Hepatocyte (in vitro differentiated cells): ENCODE measurements around the gene HOXA5. TPM values are rescaled to one million over a fixed set of nuclear protein-coding genes. Genes with fewer than 3 reads are reported as not detected.
A peak's percentile ranks its signal among the peaks of the same experiment; 100 is the strongest.

ENCODE experiments used
- DNase-seq: peaks from one replicate; pipeline ENCODE4 v3.0.0-alpha.2; 2016; ENCODE audit warnings: low spot score
- H2AFZ ChIP-seq: fragments of 200-600 bp; sonication (generic); 2 replicates; pipeline ENCODE4 v1.6.0; 2016; ENCODE audit warnings: antibody characterized with exemption, mild to moderate bottlenecking
- H3K27ac ChIP-seq: fragments of 200-600 bp; sonication (generic); 2 replicates; pipeline ENCODE4 v1.5.1; 2016; ENCODE audit warnings: mild to moderate bottlenecking
- H3K27me3 ChIP-seq: fragments of 200-600 bp; sonication (generic); 2 replicates; pipeline ENCODE4 v1.6.1; 2016
- H3K36me3 ChIP-seq: fragments of 200-600 bp; sonication (generic); replicated peaks from 2 replicates; pipeline ENCODE4 v1.5.1; 2016; ENCODE audit warnings: low read depth; ENCODE audit not compliant: insufficient read depth
- H3K4me1 ChIP-seq: fragments of 200-600 bp; sonication (generic); 2 replicates; pipeline ENCODE4 v1.5.1; 2016; ENCODE audit warnings: mild to moderate bottlenecking, moderate library complexity; ENCODE audit not compliant: insufficient read depth
- H3K4me2 ChIP-seq: fragments of 200-600 bp; sonication (generic); 2 replicates; pipeline ENCODE4 v1.6.0; 2016
- H3K4me3 ChIP-seq: fragments of 200-600 bp; sonication (generic); 2 replicates; pipeline ENCODE4 v1.5.1; 2016; ENCODE audit warnings: mild to moderate bottlenecking
- H3K79me2 ChIP-seq: fragments of 200-600 bp; sonication (generic); 2 replicates; pipeline ENCODE4 v1.6.0; 2017; ENCODE audit warnings: mild to moderate bottlenecking
- H3K9me2 ChIP-seq: fragments of 200-600 bp; sonication (generic); replicated peaks from 2 replicates; pipeline ENCODE4 v1.6.0; 2017; ENCODE audit warnings: mild to moderate bottlenecking; ENCODE audit not compliant: insufficient read depth
- H3K9me3 ChIP-seq: fragments of 200-600 bp; sonication (generic); 2 replicates; pipeline ENCODE4 v1.5.1; 2016; ENCODE audit warnings: low read depth, mild to moderate bottlenecking
- H4K20me1 ChIP-seq: fragments of 200-600 bp; sonication (generic); 2 replicates; pipeline ENCODE4 v1.6.0; 2016; ENCODE audit warnings: mild to moderate bottlenecking; ENCODE audit not compliant: insufficient read depth, poor library complexity, severe bottlenecking
- CTCF ChIP-seq: fragments of 200-600 bp; sonication (generic); IDR thresholded peaks from 2 replicates; pipeline ENCODE4 v1.5.1; 2016; ENCODE audit warnings: antibody characterized with exemption, mild to moderate bottlenecking; ENCODE audit not compliant: poor library complexity
- EZH2 ChIP-seq: fragments of 200-600 bp; sonication (generic); IDR thresholded peaks from 2 replicates; pipeline ENCODE4 v1.6.1; 2016; ENCODE audit warnings: antibody characterized with exemption, mild to moderate bottlenecking, borderline replicate concordance
- EZH2phosphoT487 ChIP-seq: fragments of 200-600 bp; sonication (generic); IDR thresholded peaks from one replicate; pipeline ENCODE4 v1.6.1; 2018; ENCODE audit warnings: antibody characterized with exemption, mild to moderate bottlenecking, low read depth, moderate library complexity; ENCODE audit not compliant: unreplicated experiment, severe bottlenecking
- WGBS: methylation state at CpG from one replicate; pipeline ENCODE4 v1.1.6; 2016; ENCODE audit warnings: low lambda C conversion rate; ENCODE audit errors: missing lambda C conversion rate; 5-methylcytosine and 5-hydroxymethylcytosine counted together
- polyA plus RNA-seq: library from polyadenylated mRNA; unstranded; fragments of >200 nt; fragmentation: Nextera tagmentation; extraction: Ambion mirVana; gene quantifications from 2 replicates; pipeline ENCODE4 v1.2.1, GENCODE V29; 2016
- total RNA-seq: library from RNA; depleted of rRNA; stranded (reverse); fragments of >200 nt; gene quantifications from 2 replicates; pipeline ENCODE4 v1.2.3, GENCODE V29; 2014

Gene HOXA5
- total and polyA plus RNA-seq, 2 experiments from 2014 or later, result 0.70 to 0.92 TPM

- no peaks in the 10 kb centered on the region for H3K36me3 ChIP-seq
- H3K9me3 ChIP-seq, result no peaks in the 10 kb centered on the region
- H3K79me2 ChIP-seq, result no peaks in the 10 kb centered on the region
- no peaks in the 10 kb centered on the region for H4K20me1 ChIP-seq
- H3K4me1 ChIP-seq, result peaks cover 19% of the 10 kb centered on the region
- H2AFZ ChIP-seq, result peak overlapping the region; percentile 76
- DNase-seq, result no peak
- H3K4me3 ChIP-seq, result no peak overlapping the region
- TF ChIP-seq EZH2phosphoT487, result no peak
- TF ChIP-seq EZH2, result no peak
- no peak for TF ChIP-seq CTCF
- peaks cover 92% of the 10 kb centered on the region for H3K27me3 ChIP-seq
- WGBS, result 38% methylated on average over 26 of the region's 30 CpGs
- H3K4me2 ChIP-seq, result peak overlapping the region; percentile 79
- H3K9me2 ChIP-seq, result no peaks in the 10 kb centered on the region
- no peak overlapping the region for H3K27ac ChIP-seq
Measured at GRCh38 chr7:27156916-27157701, 13.6 kb upstream of the HOXA5 start.

- no peaks in the 10 kb centered on the region for H3K36me3 ChIP-seq
- peak; percentile 87 for TF ChIP-seq EZH2phosphoT487
- no peak for TF ChIP-seq CTCF
- peak; percentile 84 for TF ChIP-seq EZH2
- peaks cover 19% of the 10 kb centered on the region for H3K4me1 ChIP-seq
- H2AFZ ChIP-seq, result peak within 1 kb of the TSS; percentile 76
- H3K4me3 ChIP-seq, result peak within 1 kb of the TSS; percentile 48
- 9% methylated on average over 23 of the region's 33 CpGs for WGBS
- no peak for DNase-seq
- H3K27ac ChIP-seq, result no peak within 1 kb of the TSS
- H3K79me2 ChIP-seq, result no peaks in the 10 kb centered on the region
- peak within 1 kb of the TSS; percentile 79 for H3K4me2 ChIP-seq
- H3K27me3 ChIP-seq, result peaks cover 91% of the 10 kb centered on the region
- no peaks in the 10 kb centered on the region for H3K9me2 ChIP-seq
- H3K9me3 ChIP-seq, result no peaks in the 10 kb centered on the region
- no peaks in the 10 kb centered on the region for H4K20me1 ChIP-seq
Measured at GRCh38 chr7:27156508-27156898, 13.0 kb upstream of the HOXA5 start, which contains the start of gene HOXA7. Gene HOXA7 (minus strand): TSS chr7:27156675. CDS start chr7:27156545, 130 bp downstream.

- 4% methylated on average over 62 of the region's 63 CpGs for WGBS
- Histone ChIP-seq H3K9me3 (no peaks in the 10 kb centered on the region), H4K20me1 (no peaks in the 10 kb centered on the region), H3K4me3 (peak overlapping the region; percentile 48), H2AFZ (peak overlapping the region; percentile 76), H3K79me2 (no peaks in the 10 kb centered on the region), H3K36me3 (no peaks in the 10 kb centered on the region), H3K27me3 (peaks cover 94% of the 10 kb centered on the region), H3K4me2 (peak overlapping the region; percentile 79), H3K27ac (no peak overlapping the region), H3K9me2 (no peaks in the 10 kb centered on the region), H3K4me1 (peaks cover 14% of the 10 kb centered on the region)
- DNase-seq, result no peak
- TF ChIP-seq EZH2 (peak; percentile 95), CTCF (no peak)
Measured at GRCh38 chr7:27155816-27156507, 12.5 kb upstream of the HOXA5 start.
